Stimulated activated CD4-positive, alpha-beta T cell treated with anti-CD3 and anti-CD28 coated beads, Interleukin-4, amount 100 ng/mL, for 24 hours (primary cell): ENCODE measurements around the gene MSI2.

Source experiments
- DNase-seq: peaks from one replicate; pipeline ENCODE4 v3.0.0-alpha.2; 2020

The MSI2 gene

DNA sequence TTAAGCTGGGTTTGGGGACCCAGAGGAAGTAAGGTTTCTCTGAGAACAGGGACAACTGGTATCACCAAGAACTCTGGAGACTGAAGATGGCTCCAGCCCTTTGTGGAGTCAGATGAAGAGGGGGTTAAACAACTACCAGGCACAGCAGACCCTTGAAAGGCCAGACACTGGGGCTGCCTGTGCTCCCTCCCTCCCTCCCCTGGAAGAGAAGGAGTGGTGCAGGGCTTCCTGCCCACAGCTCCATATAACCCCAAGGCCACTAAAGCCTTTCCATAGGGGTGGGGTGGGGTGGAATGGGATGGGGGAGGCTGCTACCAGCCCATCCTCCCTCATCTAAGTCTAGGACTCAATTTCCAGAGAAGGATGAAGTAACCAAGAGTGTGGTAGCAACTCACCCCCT is 422.1 kb downstream of the MSI2 start:
- no peak for DNase-seq

DNA sequence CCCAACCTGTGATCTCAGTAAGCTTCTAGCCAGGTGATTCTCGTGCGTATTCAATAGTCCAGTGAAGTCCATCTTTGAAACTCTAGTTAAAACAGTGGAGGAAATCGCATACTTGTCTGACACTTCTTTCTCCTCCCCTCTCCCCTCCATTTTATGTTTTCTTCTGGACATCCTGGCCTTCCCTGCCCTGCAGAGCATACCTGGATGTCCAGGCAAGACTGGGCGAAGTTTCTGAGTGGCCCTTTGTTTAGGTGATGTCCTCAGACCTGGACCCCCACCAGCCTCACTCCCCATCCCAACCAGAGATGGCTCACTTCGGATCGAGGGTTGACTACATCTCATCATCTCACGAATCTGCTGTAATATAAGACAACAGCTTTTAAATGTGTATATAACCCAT is 423.0 kb downstream of the MSI2 start:
- no peak for DNase-seq

DNA sequence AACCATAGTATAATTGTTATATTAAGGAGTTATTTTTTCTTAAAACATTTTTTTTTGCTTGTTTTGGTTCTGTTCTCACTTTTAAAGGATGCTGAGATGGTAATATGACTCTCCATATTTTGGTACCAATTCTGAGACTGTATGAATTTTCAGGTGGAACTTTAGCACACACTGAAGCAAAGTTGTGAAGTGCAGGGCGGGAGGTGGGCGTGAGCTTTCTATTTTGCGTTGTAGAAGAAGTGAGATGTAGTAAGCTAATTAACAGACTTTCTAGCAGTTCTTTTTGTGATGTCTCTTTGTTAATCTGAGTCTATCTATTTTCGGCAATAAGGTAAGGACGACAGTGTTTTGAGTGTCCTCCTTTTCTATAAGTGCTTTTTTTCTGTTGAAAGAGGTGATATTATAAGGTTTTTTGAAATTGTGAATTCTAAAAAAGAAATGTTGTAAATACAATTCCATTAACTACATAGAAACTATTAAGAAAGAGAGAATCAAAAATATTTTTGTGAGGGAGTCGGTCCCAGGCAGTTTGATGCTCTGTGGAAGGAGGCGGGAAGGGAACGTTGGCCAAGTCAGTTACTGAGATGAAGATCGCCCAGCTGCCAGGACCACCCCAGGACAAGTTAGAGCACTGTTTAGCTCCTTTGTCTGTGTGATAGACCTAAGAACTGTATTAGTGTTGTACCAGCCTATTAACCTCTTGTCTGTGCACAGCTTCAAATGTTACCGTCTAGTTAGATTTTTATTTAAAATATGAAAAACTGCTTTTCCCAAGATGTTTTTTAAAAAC is 423.8 kb downstream of the MSI2 start:
- DNase-seq = no peak

DNA sequence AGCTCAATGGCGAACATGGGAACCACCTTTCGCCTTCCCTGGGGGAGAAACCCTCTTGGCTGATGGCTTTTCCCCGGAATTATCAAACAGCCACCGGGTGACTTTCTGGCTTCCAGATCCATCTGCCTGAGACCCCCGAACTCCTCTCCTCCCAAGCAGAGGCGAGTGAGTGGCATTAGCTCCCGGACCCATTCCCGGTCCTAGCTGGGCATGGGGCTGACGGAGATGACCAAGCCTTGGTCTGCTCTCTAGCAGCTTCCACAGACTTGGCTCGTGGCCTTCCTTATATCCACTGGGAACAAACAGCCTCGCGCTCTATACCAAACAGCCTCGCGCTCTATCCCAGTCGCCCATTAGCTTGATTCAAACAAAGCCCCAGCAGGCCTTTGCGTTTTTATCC is 426.4 kb downstream of the MSI2 start:
- DNase-seq = no peak

DNA sequence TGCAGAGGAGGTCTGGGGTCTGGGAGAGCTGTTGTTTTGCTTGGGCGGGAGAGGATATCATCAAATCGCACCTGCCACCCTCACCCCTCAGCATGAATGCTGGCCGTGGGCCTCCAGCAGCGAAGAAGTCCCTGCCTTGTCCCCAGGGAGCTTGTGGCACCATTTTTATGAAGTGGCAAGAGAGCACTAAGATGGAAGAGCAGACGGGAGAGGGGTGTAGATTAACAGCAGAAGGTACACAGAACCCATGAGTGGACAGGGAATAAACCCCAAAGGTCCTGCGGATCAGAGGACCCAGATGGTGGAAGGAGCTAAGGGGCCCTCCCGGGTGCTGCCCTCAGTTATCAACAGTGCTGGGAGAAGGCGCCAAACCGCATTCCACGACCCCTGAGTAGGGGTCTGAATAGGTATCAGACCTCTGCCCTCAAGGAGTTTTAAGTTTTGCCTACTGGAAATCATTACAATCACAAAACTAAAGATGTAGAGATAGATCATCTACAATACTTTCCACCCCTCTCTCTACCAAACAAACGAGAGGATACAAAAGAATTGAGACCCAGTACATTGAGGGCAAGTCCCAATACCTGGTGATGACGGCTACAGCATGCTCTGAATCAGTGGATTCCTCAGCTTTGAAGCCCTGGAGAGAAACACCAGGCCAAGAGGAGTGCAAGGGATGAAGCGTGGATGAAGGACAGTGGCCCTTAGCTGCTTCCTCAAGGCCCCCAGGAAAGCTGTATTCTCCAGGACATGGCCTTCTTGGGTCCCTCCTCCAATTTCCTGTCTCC is 428.6 kb downstream of the MSI2 start:
- DNase-seq = no peak

DNA sequence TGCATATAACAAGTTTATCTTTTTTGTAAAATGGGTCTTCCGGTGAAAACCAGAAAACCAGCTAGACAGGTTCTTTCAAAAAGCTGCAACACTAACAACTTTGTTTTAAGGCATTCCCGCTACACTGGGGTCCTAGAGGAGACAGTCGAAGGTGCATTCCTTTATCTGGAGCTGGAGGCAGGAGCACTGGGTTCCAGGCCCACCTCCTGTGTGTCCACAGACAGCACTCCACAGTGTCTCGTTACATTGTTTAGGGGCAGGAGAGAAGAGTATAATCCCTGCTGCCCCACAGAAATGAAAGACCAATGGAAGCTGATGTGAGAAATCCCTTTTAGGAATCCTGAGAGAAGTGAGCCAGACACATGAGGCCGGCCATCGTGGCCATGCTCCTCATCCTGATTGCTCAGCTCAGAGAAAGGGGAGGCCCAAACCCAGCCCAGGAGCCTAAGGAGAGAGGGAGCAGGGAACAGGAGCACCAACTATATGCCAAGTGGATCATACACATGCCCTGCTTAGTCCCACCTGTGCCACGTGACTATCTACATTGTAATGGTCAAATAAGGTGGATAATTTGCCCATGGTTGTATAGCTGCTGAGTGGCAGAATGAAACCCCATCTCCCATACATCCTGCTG is 429.3 kb downstream of the MSI2 start:
- DNase-seq = no peak

DNA sequence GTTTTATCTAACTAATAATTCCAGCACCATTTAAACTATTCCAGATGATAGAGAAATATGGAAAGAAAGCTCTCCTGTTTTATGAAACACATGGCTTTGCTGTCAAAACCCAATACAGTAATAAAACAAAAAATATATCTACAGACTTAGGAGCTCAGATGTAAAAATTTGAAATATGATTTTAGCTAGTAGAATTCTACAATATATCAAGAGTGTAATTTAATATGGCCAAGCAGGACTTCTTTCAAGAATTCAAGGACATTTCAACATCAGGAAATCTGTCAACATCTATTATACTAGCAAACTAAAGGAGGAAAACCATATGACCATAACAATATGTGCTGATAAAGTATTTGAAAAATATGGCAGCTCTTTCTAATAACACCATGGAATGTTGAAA is 431.3 kb downstream of the MSI2 start:
- no peak for DNase-seq

DNA sequence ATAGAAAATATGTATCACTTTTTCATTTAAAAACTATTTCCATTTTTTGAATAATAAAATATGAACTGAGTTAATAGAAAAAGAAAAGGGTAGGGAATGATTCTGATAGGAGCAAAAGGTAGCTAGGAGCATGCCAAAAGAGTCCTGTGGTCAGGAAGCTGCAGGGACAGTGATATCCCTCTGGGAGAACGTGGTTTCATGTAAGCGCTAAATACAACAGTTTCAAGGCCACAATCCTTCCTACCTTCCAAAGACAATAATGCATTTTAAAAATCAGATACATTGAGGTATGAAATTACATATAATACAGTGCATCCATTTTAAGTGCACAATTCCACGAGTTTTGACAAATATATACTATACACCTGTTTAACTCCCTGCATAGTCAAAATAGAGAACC is 432.9 kb downstream of the MSI2 start:
- no peak for DNase-seq

DNA sequence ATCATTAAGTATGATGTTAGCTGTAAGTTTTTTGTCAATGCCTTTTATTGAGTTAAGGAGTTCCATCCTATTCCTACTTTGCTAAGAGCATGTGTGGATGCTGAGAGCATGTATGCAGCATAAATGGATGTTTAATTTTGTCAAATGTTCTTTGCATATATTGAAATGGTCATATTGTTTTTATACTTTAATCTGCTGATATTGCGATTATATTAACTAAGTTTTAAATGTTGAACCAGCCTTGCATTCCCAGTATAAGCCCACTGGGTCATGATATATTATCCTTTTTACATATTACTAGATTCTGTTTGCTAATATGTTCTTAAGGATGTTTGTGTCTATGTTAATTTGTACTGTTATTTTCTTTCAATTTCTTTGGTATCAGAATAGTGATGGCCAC is 435.6 kb downstream of the MSI2 start:
- DNase-seq = no peak

DNA sequence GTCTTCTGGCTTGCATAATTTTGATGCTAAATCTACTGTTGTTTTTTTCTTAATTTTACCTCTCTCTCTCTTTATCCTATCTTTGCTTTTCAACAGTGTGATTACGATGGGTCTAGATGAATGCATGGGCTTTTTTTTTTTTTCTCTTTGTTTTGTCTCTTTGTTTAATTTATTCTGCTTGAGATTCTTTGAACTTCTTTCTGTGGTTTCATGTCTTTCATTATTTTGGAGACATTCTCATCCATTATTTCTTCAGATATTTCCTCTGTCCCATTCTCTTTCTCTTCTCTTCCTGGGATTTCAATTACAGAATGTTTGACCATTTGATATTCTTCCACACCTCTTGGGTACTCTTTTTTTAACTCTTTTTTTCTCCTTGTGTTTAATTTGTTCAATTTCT is 436.4 kb downstream of the MSI2 start:
- DNase-seq = no peak

DNA sequence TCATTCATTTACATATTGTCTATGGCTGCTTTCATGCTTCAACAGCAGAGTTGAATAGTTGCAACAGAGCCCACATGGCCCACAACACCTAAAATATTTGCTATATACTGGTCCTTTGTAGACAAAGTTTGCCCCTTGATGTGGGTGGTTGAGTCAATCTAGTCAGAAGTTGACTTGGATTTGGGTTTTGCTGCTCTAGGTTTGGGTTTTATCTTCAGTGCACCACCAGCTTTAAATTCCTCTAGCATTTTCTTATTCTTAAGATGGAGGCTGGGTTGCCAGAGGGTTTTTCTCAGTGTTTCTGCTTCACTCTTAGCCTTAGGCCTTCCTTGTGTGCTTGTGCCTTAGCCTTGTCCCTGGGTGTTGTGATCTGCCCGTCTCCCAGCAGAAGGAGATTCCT is 437.7 kb downstream of the MSI2 start:
- no peak for DNase-seq

DNA sequence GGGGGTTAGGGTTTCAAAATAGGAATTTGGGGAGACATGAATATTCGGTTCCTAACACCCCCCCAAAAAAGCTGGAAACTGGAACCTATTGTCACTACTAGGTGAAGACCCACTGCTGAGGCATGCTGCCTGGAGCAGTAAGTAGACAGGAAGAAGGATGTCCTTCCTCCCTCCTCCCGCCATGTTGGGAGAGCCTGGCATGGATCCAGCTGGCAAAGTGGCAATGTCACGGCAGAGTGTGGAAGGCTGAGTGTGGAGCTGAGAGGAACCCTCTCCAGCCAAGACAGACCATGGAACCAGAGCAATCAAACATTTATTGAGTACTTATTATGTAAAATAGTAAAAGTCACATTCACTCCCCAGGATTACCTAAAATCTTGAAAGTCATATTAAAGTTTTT is 439.7 kb downstream of the MSI2 start:
- no peak for DNase-seq

DNA sequence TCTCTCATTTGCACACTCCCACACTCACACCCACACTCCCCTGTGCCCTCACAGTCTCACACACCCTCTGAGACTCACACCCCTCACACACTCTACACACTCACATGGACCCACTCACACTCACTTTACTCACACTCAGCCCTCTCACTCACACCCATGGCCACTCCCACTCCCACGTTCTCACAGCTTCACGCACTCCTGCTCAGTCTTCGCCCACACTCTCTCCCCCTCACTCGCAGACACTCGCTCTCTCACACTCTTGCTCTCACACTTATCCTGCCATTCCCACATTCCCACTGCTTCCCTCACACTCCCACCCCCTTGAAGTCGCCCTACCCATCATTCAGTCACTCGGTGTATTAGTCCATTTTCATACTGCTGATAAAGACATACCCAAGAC is 440.9 kb downstream of the MSI2 start:
- no peak for DNase-seq

DNA sequence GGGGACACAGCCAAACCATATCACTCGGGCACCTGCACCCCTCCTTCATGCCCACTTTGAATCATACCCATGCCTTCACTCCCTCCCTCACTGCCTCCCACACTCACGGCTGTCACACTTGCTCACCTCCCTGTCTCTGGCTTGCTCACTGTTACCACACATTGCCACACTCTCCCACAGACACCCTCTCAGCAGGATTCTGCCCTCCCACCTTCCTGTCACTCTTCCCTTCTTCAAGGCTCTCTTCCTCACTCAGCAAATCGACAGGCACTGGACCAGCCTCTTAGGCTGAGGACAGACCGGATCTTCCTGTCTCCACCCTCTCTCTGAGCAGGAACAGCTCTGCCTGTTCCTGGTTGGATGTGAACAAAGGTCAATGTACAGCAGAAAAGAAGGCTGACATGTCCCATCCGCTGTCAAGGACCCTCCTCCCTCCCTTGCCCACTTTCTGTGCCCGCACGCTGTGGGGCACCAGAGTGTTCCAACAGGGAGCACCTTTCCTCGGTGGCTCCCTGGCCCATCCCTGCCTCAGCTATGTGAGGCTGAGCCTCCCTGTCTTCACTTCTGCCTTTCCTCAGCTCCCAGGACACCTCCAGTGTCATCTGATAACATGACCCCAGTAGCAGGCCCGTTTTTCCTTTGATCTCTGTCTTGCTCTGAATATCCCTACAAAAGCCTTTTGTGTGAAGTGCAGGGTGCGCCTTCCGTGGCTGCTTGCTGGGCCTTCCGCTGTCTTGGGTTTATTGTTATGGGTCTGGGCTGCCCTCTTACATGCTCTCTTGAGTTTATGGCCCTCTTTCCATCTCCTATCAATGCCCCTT is 441.8 kb downstream of the MSI2 start:
- DNase-seq = peak; percentile 22

DNA sequence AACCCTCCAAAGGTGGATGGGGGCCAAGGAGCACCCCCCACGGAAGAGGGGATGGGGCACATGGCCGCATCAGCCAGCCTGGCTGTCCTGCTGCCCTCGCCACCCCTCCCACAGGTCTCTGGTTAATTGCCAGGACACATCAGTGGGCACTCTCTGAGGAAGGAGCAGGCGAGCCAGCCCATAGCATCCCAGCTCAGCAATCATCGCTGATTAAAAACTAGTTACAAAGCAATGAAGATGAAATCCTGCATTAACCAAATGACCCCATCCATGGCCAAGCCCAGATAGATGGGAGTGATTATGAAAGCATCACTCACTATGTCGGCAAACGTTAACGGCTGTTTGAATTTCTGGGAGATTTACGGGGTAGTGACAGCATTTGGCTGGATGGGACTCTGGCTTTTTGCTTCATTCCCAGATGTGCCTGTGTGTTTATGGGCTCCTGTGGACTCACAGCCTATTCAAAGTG is 443.5 kb downstream of the MSI2 start:
- no peak for DNase-seq

DNA sequence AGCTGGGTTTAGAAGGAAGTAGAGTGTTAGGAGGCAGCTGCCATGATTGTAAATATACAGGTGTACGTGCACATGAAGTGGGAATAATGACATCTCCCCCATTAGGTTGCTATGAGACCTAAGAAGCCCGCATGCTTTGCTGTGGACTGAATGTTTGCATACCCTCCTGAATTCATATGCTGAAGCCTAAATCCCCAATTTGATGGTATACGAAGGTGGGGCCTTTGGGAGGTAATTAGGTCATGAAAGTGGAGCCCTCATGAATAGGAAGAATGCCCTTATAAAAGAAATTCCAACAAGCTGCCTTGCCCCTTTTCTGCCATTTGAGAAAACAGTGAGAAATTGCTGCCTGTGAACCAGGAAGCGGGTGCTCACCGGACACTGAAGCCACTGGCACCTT is 444.8 kb downstream of the MSI2 start:
- DNase-seq = no peak

DNA sequence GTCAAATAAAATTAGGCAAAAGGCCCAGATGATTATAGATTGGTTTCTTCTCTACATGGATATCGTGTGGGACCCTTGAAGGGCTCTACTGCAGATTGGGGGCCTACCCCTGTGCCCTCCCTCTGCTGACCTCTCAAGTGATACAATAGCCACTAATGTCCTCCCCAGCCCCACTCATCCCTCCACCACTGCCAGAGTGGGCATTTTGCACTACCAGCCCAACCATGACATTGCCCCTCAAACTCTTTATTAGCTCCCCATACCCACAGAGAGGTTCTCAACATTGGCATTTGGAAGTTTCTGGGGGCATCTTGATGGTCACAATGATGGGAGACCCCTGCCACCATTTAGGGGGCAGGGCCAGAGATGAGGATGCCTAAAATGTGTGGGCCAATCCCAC is 446.9 kb downstream of the MSI2 start:
- DNase-seq = no peak

DNA sequence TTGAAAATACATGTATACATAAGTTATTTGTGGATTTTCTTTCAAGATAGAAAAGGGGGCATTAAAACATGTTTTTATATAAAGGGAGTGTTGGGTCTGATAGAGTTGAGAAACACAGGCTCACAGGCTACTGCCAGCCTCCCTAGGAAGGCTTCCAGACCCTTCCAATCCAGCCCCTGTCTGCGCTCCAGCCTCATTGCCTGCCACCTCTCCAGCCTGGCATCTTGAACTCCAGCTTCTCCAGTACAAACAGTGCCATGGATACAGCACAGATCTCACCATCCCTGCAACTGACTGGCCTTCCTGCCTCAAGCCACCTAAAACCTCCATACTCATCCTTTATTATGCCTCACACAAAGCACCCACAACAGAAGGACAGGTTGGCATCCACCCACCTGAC is 448.1 kb downstream of the MSI2 start:
- DNase-seq = no peak

DNA sequence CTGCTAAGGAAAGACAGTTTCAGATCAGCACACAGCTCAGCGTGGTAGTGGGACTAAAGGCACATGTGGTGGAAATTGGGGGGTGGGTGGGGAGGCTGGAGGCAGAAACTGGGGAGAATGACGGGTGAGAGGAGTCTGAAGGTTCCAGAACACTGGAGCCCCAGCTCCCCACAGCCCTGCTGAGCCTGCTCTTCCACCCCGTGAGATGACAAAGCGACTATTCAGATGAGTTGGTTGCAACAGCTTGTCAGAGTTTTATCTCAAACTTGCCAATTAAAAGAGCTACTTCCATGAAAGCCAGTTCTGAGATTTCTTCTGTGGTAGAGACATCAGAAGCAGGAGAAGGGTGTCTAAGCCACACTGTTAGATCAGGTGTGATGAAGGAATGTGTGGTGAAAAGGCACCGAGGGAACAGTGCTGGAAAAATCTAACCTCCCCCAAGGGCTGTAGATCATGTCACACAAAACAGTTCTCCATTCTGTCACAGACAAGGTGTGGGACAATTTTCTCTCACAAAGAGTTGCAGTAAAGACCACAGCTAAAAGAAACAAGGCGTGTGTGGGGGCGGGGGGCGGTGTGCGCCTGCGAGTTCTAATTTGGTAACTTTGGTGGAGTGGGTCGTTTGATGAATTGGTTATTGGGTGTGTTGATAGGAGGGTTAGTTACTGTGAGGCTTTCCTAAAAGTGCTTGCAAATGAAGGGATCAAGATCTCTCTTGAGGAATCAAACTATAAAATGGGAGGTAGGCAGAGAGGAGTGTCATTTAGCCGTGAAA is 449.8 kb downstream of the MSI2 start:
- no peak for DNase-seq

DNA sequence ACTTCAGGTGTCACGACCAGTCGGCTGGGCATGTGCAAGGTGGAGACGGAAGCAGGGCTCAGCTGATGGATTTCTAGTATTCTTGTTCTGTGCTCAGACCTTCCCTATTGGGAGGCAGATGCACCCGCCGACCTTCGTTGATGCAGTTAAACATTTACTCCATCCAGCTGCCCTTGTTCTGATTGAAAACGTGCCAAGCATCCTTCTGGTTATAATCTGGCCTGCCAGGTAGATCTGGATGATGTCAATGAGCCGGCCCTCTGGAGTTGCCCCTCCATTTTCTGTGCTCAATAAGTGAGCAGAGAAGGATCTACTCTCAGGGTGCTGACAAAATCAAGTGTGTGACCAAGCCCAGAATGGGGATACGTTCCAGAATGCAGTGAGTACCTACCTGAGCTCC is 450.4 kb downstream of the MSI2 start:
- DNase-seq = no peak

DNA sequence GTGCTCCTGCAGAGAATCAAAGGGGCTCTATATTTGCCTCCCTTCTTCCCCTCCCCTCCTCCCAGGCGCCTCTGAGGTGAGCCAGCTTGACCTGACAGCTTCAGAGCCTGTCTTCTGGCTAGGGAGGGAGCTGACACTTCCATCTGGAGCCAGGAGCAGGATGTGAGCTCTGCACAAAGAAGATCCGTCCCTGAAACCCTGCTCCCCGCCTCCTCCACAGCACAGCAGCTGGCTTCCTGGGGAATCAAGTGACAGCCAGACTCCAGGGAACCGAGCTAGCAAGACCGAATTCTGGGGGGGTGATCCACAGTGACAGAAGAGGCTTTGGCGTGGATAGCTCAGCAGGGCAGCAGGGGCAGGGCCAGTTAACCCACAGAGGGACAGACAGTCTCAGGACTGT is 451.6 kb downstream of the MSI2 start:
- DNase-seq = no peak

DNA sequence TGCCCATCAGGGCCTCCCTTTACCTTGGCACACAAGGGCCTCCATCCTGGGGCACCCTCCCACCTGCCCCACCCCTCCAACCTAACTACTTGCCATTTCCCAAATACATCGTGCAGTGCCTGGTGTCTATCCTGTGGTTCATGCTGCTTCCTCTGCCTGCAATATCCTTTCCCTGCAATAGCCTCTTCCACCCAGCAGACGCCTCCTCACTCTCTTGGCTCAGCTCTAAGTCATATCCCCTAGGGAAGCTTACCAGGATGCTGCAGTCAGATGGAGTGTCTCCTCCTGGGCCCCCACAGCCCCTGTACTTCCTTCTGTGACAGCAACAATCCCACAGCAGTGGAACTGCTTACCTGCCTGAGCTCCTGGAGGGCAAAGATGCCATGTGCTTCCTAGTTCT is 452.1 kb downstream of the MSI2 start:
- no peak for DNase-seq
